HG03460 (cell line): ENCODE data around the gene COA7.
"Not testable (repeated sequence)": the region's sequence is repeated elsewhere in the genome, so short reads cannot be mapped to it uniquely, and the experiment has no call there.

Experiments
- ATAC-seq: cut with Tn5 transposase; IDR thresholded peaks from one replicate; pipeline ENCODE4 v1.9.1; 2021; ENCODE audit not compliant: unreplicated experiment

The COA7 gene

GRCh38 chr1:52706136-52706670 lies 8.1 kb upstream of the COA7 start:
- ATAC-seq: no peak

- ATAC-seq: peak; percentile 89
Observed at GRCh38 chr1:52702886-52703787, 5.0 kb upstream of the COA7 start.

GRCh38 chr1:52695627-52696026 lies 2.5 kb downstream of the COA7 start:
- ATAC-seq: no peak

- ATAC-seq: no peak
Observed at GRCh38 chr1:52693843-52694242, 4.3 kb downstream of the COA7 start.

GRCh38 chr1:52693351-52693750 lies 4.8 kb downstream of the COA7 start:
- ATAC-seq: not testable (repeated sequence)

GRCh38 chr1:52692697-52693096 lies 5.5 kb downstream of the COA7 start:
- ATAC-seq: no peak

- no peak for ATAC-seq
Observed at GRCh38 chr1:52691821-52692220, 6.3 kb downstream of the COA7 start.

GRCh38 chr1:52686830-52687229 lies 11.3 kb downstream of the COA7 start:
- ATAC-seq: no peak

GRCh38 chr1:52686261-52686751 lies 11.8 kb downstream of the COA7 start:
- peak; percentile 87 for ATAC-seq

- ATAC-seq: no peak
Observed at GRCh38 chr1:52684545-52684944, 13.6 kb downstream of the COA7 start.

- no peak for ATAC-seq
Observed at GRCh38 chr1:52683367-52683940, 14.7 kb downstream of the COA7 start.

- ATAC-seq: no peak
Observed at GRCh38 chr1:52681136-52681535, 17.0 kb downstream of the COA7 start.

- no peak for ATAC-seq
Observed at GRCh38 chr1:52680353-52680752, 17.8 kb downstream of the COA7 start.

- no peak for ATAC-seq
Observed at GRCh38 chr1:52679498-52679897, 18.6 kb downstream of the COA7 start.

- ATAC-seq: no peak
Observed at GRCh38 chr1:52679048-52679447, 19.1 kb downstream of the COA7 start.

GRCh38 chr1:52677076-52677806 lies 20.9 kb downstream of the COA7 start:
- ATAC-seq: no peak

- ATAC-seq: no peak
Observed at GRCh38 chr1:52676249-52676903, 21.8 kb downstream of the COA7 start.

GRCh38 chr1:52674497-52675384 lies 23.4 kb downstream of the COA7 start:
- ATAC-seq: no peak

GRCh38 chr1:52673513-52673912 lies 24.6 kb downstream of the COA7 start:
- no peak for ATAC-seq

- ATAC-seq: no peak
Observed at GRCh38 chr1:52672946-52673345, 25.2 kb downstream of the COA7 start.
